Measurements from ENCODE around the gene SLC39A6. TPM values are rescaled to one million over a fixed set of nuclear protein-coding genes. Genes with fewer than 3 reads are reported as not detected.
A peak's percentile ranks its signal among the peaks of the same experiment; 100 is the strongest.

Gene SLC39A6
- total and polyA plus RNA-seq, 2 donors (not counting 1 experiment from before 2014, with no cell fraction given): 8.9 to 19.5 TPM

DNA sequence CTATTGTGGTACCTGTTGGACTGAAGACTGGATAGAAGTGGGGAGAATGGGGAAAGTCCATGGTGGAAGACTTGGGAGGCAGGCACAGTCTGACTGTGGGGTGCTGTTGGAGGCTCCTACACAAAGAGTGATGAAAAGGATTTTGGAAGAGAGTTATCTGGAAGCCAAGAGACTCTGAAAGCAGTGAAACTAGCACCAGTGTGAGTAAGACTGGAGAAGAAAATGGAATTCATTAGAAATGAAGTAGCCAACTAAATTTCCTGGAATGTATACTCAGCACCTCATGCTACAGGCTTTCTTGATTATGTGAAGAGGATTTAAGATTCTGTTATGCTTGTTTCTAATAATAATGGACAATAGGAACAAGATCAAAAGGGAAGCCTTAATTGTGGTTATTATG is 28.3 kb upstream of the SLC39A6 start:
- no peaks in the 10 kb centered on the region for H4K20me1 ChIP-seq (ENCODE audit: control insufficient read depth, insufficient read depth, low read length, poor library complexity, severe bottlenecking)
- no peak overlapping the region for H3K4me2 ChIP-seq (replicated peaks; ENCODE audit: low read depth, low read length, poor library complexity, severe bottlenecking)
- CTCF ChIA-PET: interaction anchor here (1.2 to 2.2 kb wide), 2 partner anchors 11 to 140 kb away, joined by 3 to 6 read pairs; no protein-coding TSS in a partner anchor
- H3K27me3 ChIP-seq (replicated peaks in 1 of 4; ENCODE audit: control extremely low read depth in 1 of 4, control insufficient read depth in 3 of 4, insufficient read depth in 4 of 4, low read length in 3 of 4): no peaks in the 10 kb centered on the region
- Mint-ChIP-seq H3K4me1 (peaks cover 18% of the 10 kb centered on the region), H3K27me3 (no peaks in the 10 kb centered on the region), H3K4me3 (no peak overlapping the region), H3K27ac (no peak overlapping the region), H3K9me3 (ENCODE audit: insufficient read depth) (no peaks in the 10 kb centered on the region)
- H3K79me2 ChIP-seq (ENCODE audit: control insufficient read depth, insufficient read depth, low read length): peaks cover 14% of the 10 kb centered on the region
- intact Hi-C loops (cut with micrococcal nuclease): no loop called here
- no peak for TF ChIP-seq EZH2 (IDR thresholded peaks at IDR 0.05; ENCODE audit: borderline replicate concordance, insufficient read depth, low read depth, low read length, poor library complexity, severe bottlenecking)
- TF ChIP-seq, protein P1, sequence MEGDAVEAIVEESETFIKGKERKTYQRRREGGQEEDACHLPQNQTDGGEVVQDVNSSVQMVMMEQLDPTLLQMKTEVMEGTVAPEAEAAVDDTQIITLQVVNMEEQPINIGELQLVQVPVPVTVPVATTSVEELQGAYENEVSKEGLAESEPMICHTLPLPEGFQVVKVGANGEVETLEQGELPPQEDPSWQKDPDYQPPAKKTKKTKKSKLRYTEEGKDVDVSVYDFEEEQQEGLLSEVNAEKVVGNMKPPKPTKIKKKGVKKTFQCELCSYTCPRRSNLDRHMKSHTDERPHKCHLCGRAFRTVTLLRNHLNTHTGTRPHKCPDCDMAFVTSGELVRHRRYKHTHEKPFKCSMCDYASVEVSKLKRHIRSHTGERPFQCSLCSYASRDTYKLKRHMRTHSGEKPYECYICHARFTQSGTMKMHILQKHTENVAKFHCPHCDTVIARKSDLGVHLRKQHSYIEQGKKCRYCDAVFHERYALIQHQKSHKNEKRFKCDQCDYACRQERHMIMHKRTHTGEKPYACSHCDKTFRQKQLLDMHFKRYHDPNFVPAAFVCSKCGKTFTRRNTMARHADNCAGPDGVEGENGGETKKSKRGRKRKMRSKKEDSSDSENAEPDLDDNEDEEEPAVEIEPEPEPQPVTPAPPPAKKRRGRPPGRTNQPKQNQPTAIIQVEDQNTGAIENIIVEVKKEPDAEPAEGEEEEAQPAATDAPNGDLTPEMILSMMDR (IDR thresholded peaks at IDR 0.05): no peak
- no peak overlapping the region for H3K4me3 ChIP-seq (ENCODE audit: control extremely low read depth in 1 of 5, extremely low read depth in 1 of 5, insufficient read depth in 1 of 5, low read depth in 2 of 5, low read length in 4 of 5)
- no peaks in the 10 kb centered on the region for H3K9me3 ChIP-seq (ENCODE audit: control extremely low read depth in 1 of 3, control insufficient read depth in 2 of 3, insufficient read depth in 1 of 3, low read length in 2 of 3)
- H3K9ac ChIP-seq (ENCODE audit: low read length): no peak overlapping the region
- ATAC-seq (ENCODE audit: low read depth): no peak
- POLR2A ChIA-PET: no interaction called here
- peak overlapping the region in 1 of 2 donors; percentile 34 for H3K27ac ChIP-seq (ENCODE audit: low read length in 2 of 2)
- H3K36me3 ChIP-seq (replicated peaks in 1 of 2; ENCODE audit: control extremely low read depth in 1 of 2, control insufficient read depth in 1 of 2, extremely low read depth in 1 of 2, insufficient read depth in 2 of 2, low read length in 1 of 2): peaks cover 11 to 90% of the 10 kb centered on the region in 2 experiments
- DNase-seq: no peak
- H3K4me1 ChIP-seq (ENCODE audit: control insufficient read depth in 2 of 2, insufficient read depth in 2 of 2, low read length in 2 of 2): peaks cover 4 to 6% of the 10 kb centered on the region in 2 donors
- no peak overlapping the region for H2AFZ ChIP-seq (ENCODE audit: insufficient read depth, low read depth, low read length, poor library complexity, severe bottlenecking)

DNA sequence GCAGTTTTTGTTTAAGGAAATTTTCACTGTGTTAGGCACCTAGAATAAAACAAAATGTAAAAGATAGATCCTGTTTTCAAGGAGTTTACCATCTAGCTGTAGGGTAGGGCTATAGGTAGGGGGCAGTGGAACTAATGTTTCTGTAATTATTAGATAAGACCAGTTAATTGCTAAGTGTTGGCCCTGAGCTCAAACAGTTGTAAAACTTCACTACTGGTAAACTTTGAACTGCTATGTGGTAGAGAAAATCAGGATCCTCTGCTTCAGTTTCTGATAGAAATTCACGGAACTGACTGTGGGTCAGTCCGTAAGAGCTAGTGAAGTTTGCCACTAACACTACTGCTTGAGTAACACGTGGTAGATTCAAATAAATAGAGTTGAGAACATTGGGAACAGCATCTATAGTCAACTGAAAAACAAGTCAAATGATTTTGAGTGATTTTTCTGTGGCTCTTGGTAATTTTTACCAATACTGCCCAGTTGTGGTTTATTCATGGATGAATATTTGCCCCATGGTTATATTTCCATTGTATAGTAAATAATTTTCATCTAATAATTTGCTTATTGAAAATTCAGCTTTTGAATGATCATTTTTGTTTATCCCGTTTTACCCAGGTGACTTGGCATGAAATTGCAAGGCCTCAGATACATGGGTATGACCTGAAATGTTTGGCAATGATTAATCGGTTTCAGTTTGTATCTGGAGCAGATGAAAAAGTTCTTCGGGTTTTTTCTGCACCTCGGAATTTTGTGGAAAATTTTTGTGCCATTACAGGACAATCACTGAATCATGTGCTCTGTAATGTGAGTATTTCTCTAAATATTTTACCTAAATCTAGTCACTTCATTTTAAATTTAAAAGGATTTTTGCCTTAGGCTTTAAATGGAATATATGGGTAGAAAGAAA is 27.0 kb upstream of the SLC39A6 start:
- intact Hi-C loops (cut with micrococcal nuclease): no loop called here
- CTCF ChIA-PET: interaction anchor here (1.2 to 1.9 kb wide), 3 partner anchors 10 to 138 kb away, joined by 3 to 4 read pairs (median 3); no protein-coding TSS in a partner anchor

More for the DNA sequence above, 27.0 kb upstream of the SLC39A6 start:
- no peaks in the 10 kb centered on the region for H3K9me3 Mint-ChIP-seq (ENCODE audit: insufficient read depth)
- ATAC-seq (ENCODE audit: low read depth): no peak
- peaks cover 11 to 83% of the 10 kb centered on the region in 2 experiments for H3K36me3 ChIP-seq (replicated peaks in 1 of 2; ENCODE audit: control extremely low read depth in 1 of 2, control insufficient read depth in 1 of 2, extremely low read depth in 1 of 2, insufficient read depth in 2 of 2, low read length in 1 of 2)
- H3K27me3 ChIP-seq (replicated peaks in 1 of 4; ENCODE audit: control extremely low read depth in 1 of 4, control insufficient read depth in 3 of 4, insufficient read depth in 4 of 4, low read length in 3 of 4): no peaks in the 10 kb centered on the region
- H2AFZ ChIP-seq (ENCODE audit: insufficient read depth, low read depth, low read length, poor library complexity, severe bottlenecking): no peak overlapping the region
- no peak for DNase-seq
- peaks cover 14% of the 10 kb centered on the region for H3K79me2 ChIP-seq (ENCODE audit: control insufficient read depth, insufficient read depth, low read length)
- POLR2A ChIA-PET: no interaction called here
- H3K27me3 Mint-ChIP-seq: no peaks in the 10 kb centered on the region
- H3K9me3 ChIP-seq (ENCODE audit: control extremely low read depth in 1 of 3, control insufficient read depth in 2 of 3, insufficient read depth in 1 of 3, low read length in 2 of 3): no peaks in the 10 kb centered on the region
- peaks cover 25% of the 10 kb centered on the region for H3K4me1 Mint-ChIP-seq
- no peak overlapping the region for H3K4me3 Mint-ChIP-seq
- 95% methylated on average over 5 of the region's 7 CpGs for WGBS (ENCODE audit: insufficient coverage)
- H3K4me1 ChIP-seq (ENCODE audit: control insufficient read depth in 2 of 2, insufficient read depth in 2 of 2, low read length in 2 of 2): peaks cover 8 to 18% of the 10 kb centered on the region in 2 donors
- H4K20me1 ChIP-seq (ENCODE audit: control insufficient read depth, insufficient read depth, low read length, poor library complexity, severe bottlenecking): no peaks in the 10 kb centered on the region
- TF ChIP-seq EZH2 (IDR thresholded peaks at IDR 0.05; ENCODE audit: borderline replicate concordance, insufficient read depth, low read depth, low read length, poor library complexity, severe bottlenecking): no peak
- TF ChIP-seq, protein P1 (IDR thresholded peaks at IDR 0.05): no peak
- no peak overlapping the region for H3K9ac ChIP-seq (ENCODE audit: low read length)
- no peak overlapping the region for H3K27ac Mint-ChIP-seq
- H3K4me2 ChIP-seq (replicated peaks; ENCODE audit: low read depth, low read length, poor library complexity, severe bottlenecking): no peak overlapping the region
- no peak overlapping the region for H3K27ac ChIP-seq (ENCODE audit: low read length in 2 of 2)
- no peak overlapping the region for H3K4me3 ChIP-seq (ENCODE audit: control extremely low read depth in 1 of 5, extremely low read depth in 1 of 5, insufficient read depth in 1 of 5, low read depth in 2 of 5, low read length in 4 of 5)

Measured in B cell (primary cell).